IPS DF 6.9 (cell line): Measurements from ENCODE around the gene HABP2.

Experiments
- DNase-seq: peaks from one replicate; pipeline ENCODE4 v3.0.0-alpha.2; 2013; ENCODE audit warnings: low read depth, low spot score
- H3K27ac ChIP-seq: one replicate; pipeline ENCODE4 v1.5.1; 2013; ENCODE audit warnings: low read length, control low read depth
- H3K27me3 ChIP-seq: 2 replicates; pipeline ENCODE4 v1.6.1; 2013; ENCODE audit warnings: mild to moderate bottlenecking, low read length; ENCODE audit not compliant: control insufficient read depth, insufficient read depth
- H3K36me3 ChIP-seq: 2 replicates; pipeline ENCODE4 v1.6.1; 2013; ENCODE audit warnings: low read length; ENCODE audit not compliant: control insufficient read depth, insufficient read depth
- H3K4me1 ChIP-seq: 2 replicates; pipeline ENCODE4 v1.6.1; 2013; ENCODE audit warnings: low read length; ENCODE audit not compliant: control insufficient read depth, insufficient read depth
- H3K4me3 ChIP-seq: 2 replicates; pipeline ENCODE4 v1.5.1; 2013; ENCODE audit warnings: mild to moderate bottlenecking, low read length
- H3K9me3 ChIP-seq: 2 replicates; pipeline ENCODE4 v1.6.1; 2013; ENCODE audit warnings: low read length, inconsistent platforms; ENCODE audit not compliant: control insufficient read depth, insufficient read depth
- WGBS: extraction: QIAGEN DNeasy Blood & Tissue Kit; methylation state at CpG from one replicate; pipeline ENCODE4 v1.1.7; 2013; ENCODE audit warnings: mixed read lengths, missing lambda C conversion rate; ENCODE audit not compliant: insufficient read length, insufficient coverage; 5-methylcytosine and 5-hydroxymethylcytosine counted together

The HABP2 gene

GRCh38 chr10:113594652-113595051, 41.8 kb downstream of the HABP2 start:
- no peaks in the 10 kb centered on the region for H3K9me3 ChIP-seq
- no peaks in the 10 kb centered on the region for H3K27me3 ChIP-seq
- DNase-seq, result no peak
- no peaks in the 10 kb centered on the region for H3K4me1 ChIP-seq
- H3K4me3 ChIP-seq, result no peak overlapping the region
- no peak overlapping the region for H3K27ac ChIP-seq
- H3K36me3 ChIP-seq, result no peaks in the 10 kb centered on the region
- no CpG with 5 or more reads among the region's 13 CpGs for WGBS

- Histone ChIP-seq H3K27ac (no peak overlapping the region), H3K27me3 (no peaks in the 10 kb centered on the region), H3K4me1 (no peaks in the 10 kb centered on the region), H3K9me3 (no peaks in the 10 kb centered on the region), H3K4me3 (no peak overlapping the region), H3K36me3 (no peaks in the 10 kb centered on the region)
- WGBS, result no CpG with 5 or more reads among the region's 3 CpGs
- DNase-seq, result no peak
Observed at GRCh38 chr10:113600569-113600968, 47.7 kb downstream of the HABP2 start.

- H3K36me3 ChIP-seq, result no peaks in the 10 kb centered on the region
- no peaks in the 10 kb centered on the region for H3K9me3 ChIP-seq
- no peaks in the 10 kb centered on the region for H3K4me1 ChIP-seq
Observed at GRCh38 chr10:113603057-113603777, 50.4 kb downstream of the HABP2 start.

GRCh38 chr10:113604572-113604971, 51.7 kb downstream of the HABP2 start:
- no CpG with 5 or more reads among the region's 12 CpGs for WGBS
- Histone ChIP-seq H3K36me3 (no peaks in the 10 kb centered on the region), H3K4me3 (no peak overlapping the region), H3K4me1 (no peaks in the 10 kb centered on the region), H3K9me3 (no peaks in the 10 kb centered on the region), H3K27me3 (no peaks in the 10 kb centered on the region), H3K27ac (no peak overlapping the region)
- DNase-seq, result no peak

More at GRCh38 chr10:113603057-113603777, 50.4 kb downstream of the HABP2 start:
- Histone ChIP-seq H3K27me3 (no peaks in the 10 kb centered on the region), H3K4me3 (no peak overlapping the region), H3K27ac (no peak overlapping the region)
- DNase-seq, result no peak
- no CpG with 5 or more reads among the region's 13 CpGs for WGBS

- no CpG with 5 or more reads among the region's 13 CpGs for WGBS
- DNase-seq, result no peak
- Histone ChIP-seq H3K27ac (no peak overlapping the region), H3K27me3 (no peaks in the 10 kb centered on the region), H3K4me1 (no peaks in the 10 kb centered on the region), H3K36me3 (no peaks in the 10 kb centered on the region), H3K4me3 (no peak overlapping the region), H3K9me3 (no peaks in the 10 kb centered on the region)
Observed at GRCh38 chr10:113605268-113605978, 52.6 kb downstream of the HABP2 start.

GRCh38 chr10:113609704-113610108, 56.9 kb downstream of the HABP2 start:
- H3K4me1 ChIP-seq, result peaks cover 6% of the 10 kb centered on the region
- H3K4me3 ChIP-seq, result no peak overlapping the region
- no peak for DNase-seq
- H3K36me3 ChIP-seq, result no peaks in the 10 kb centered on the region
- H3K9me3 ChIP-seq, result no peaks in the 10 kb centered on the region
- H3K27ac ChIP-seq, result no peak overlapping the region
- peaks cover under 1% of the 10 kb centered on the region; the same call in 1 of the 2 replicates for H3K27me3 ChIP-seq
- no CpG with 5 or more reads among the region's 4 CpGs for WGBS

- Histone ChIP-seq H3K4me3 (no peak overlapping the region), H3K27ac (no peak overlapping the region), H3K9me3 (no peaks in the 10 kb centered on the region), H3K4me1 (peaks cover 8% of the 10 kb centered on the region), H3K36me3 (no peaks in the 10 kb centered on the region), H3K27me3 (peaks cover 1% of the 10 kb centered on the region; the same call in 1 of the 2 replicates)
- no CpG with 5 or more reads among the region's 26 CpGs for WGBS
- no peak for DNase-seq
Observed at GRCh38 chr10:113610631-113611601, 58.1 kb downstream of the HABP2 start.

- Histone ChIP-seq H3K27me3 (peaks cover 1% of the 10 kb centered on the region; the same call in 1 of the 2 replicates), H3K36me3 (no peaks in the 10 kb centered on the region), H3K4me1 (peaks cover 10% of the 10 kb centered on the region), H3K4me3 (no peak overlapping the region), H3K27ac (no peak overlapping the region), H3K9me3 (no peaks in the 10 kb centered on the region)
- DNase-seq, result no peak
- no CpG with 5 or more reads among the region's 3 CpGs for WGBS
Observed at GRCh38 chr10:113612154-113612553, 59.3 kb downstream of the HABP2 start.

GRCh38 chr10:113613427-113613826, 60.6 kb downstream of the HABP2 start:
- Histone ChIP-seq H3K27me3 (peaks cover 1% of the 10 kb centered on the region; the same call in 1 of the 2 replicates), H3K4me3 (no peak overlapping the region), H3K4me1 (peaks cover 10% of the 10 kb centered on the region), H3K27ac (no peak overlapping the region), H3K9me3 (no peaks in the 10 kb centered on the region), H3K36me3 (no peaks in the 10 kb centered on the region)
- WGBS, result no CpG with 5 or more reads among the region's 2 CpGs
- DNase-seq, result no peak
